Inferior parietal cortex (tissue), 1 donor: ENCODE measurements around the gene PLEKHA4.
"Not testable (repeated sequence)": the region's sequence is repeated elsewhere in the genome, so short reads cannot be mapped to it uniquely, and the experiment has no call there.

Experiments
- DNase-seq: peaks from one replicate; pipeline ENCODE4 v3.0.0-alpha.2; 2016; ENCODE audit errors: extremely low spot score

PLEKHA4 gene

GRCh38 chr19:48867123-48867745, 1.2 kb downstream of the PLEKHA4 start:
- DNase-seq = no peak

GRCh38 chr19:48866692-48867091, 1.7 kb downstream of the PLEKHA4 start:
- DNase-seq = no peak

- no peak for DNase-seq
Measured at GRCh38 chr19:48862827-48863226, 5.6 kb downstream of the PLEKHA4 start.

- DNase-seq = no peak
Measured at GRCh38 chr19:48861313-48861712, 7.1 kb downstream of the PLEKHA4 start.

GRCh38 chr19:48859711-48860572, 8.5 kb downstream of the PLEKHA4 start:
- no peak for DNase-seq

GRCh38 chr19:48858984-48859710, 9.3 kb downstream of the PLEKHA4 start:
- no peak for DNase-seq

- no peak for DNase-seq
Measured at GRCh38 chr19:48856921-48857320, 11.5 kb downstream of the PLEKHA4 start.

- DNase-seq = no peak
Measured at GRCh38 chr19:48854103-48854502, 14.3 kb downstream of the PLEKHA4 start.

GRCh38 chr19:48853483-48853882, 14.9 kb downstream of the PLEKHA4 start:
- DNase-seq = no peak

GRCh38 chr19:48852292-48852691, 16.1 kb downstream of the PLEKHA4 start:
- DNase-seq = no peak

GRCh38 chr19:48846659-48847058, 21.8 kb downstream of the PLEKHA4 start:
- DNase-seq = not testable (repeated sequence)

- DNase-seq = no peak
Measured at GRCh38 chr19:48845384-48845783, 23.0 kb downstream of the PLEKHA4 start.

- no peak for DNase-seq
Measured at GRCh38 chr19:48844472-48844871, 23.9 kb downstream of the PLEKHA4 start.

GRCh38 chr19:48842789-48843162, 25.6 kb downstream of the PLEKHA4 start:
- peak; percentile 82 for DNase-seq

GRCh38 chr19:48841571-48841970, 26.8 kb downstream of the PLEKHA4 start:
- no peak for DNase-seq

- DNase-seq = no peak
Measured at GRCh38 chr19:48841047-48841446, 27.4 kb downstream of the PLEKHA4 start.

GRCh38 chr19:48837687-48838086, 30.7 kb downstream of the PLEKHA4 start:
- no peak for DNase-seq

GRCh38 chr19:48837051-48837524, 31.3 kb downstream of the PLEKHA4 start:
- peak; percentile 54 for DNase-seq

- DNase-seq = no peak
Measured at GRCh38 chr19:48836089-48837017, 32.1 kb downstream of the PLEKHA4 start, which contains the start of gene HSD17B14. Gene HSD17B14, minus strand, starts transcription at chr19:48836491. Its CDS starts 80 bp downstream, at chr19:48836411.

- DNase-seq = peak; percentile 90
Measured at GRCh38 chr19:48835734-48836088, 32.7 kb downstream of the PLEKHA4 start.

- no peak for DNase-seq
Measured at GRCh38 chr19:48833977-48834376, 34.4 kb downstream of the PLEKHA4 start.
